ENCODE data around the gene OR52B6.
"Not testable (repeated sequence)": the region's sequence is repeated elsewhere in the genome, so short reads cannot be mapped to it uniquely, and the experiment has no call there.

The OR52B6 gene

GRCh38 chr11:5596607-5597201, 16.0 kb downstream of the OR52B6 start, which contains the start of gene TRIM6:
Gene TRIM6, plus strand, starts transcription at chr11:5596637. Its CDS starts 261 bp downstream, at chr11:5596898.
- no peak for ATAC-seq

GRCh38 chr11:5597953-5598352, 17.3 kb downstream of the OR52B6 start:
- ATAC-seq = no peak
- no peak for TF ChIP-seq GLIS3 (CRISPR knock-in tag; IDR thresholded peaks at IDR 0.05)
- TF ChIP-seq CSRNP3 (CRISPR knock-in tag; IDR thresholded peaks at IDR 0.05) = no peak
- no peak for TF ChIP-seq SNAI2 (CRISPR knock-in tag; IDR thresholded peaks at IDR 0.05)
- TF ChIP-seq BACH2 (CRISPR knock-in tag; IDR thresholded peaks at IDR 0.05; ENCODE audit: borderline replicate concordance) = no peak

More at GRCh38 chr11:5596607-5597201, 16.0 kb downstream of the OR52B6 start, which contains the start of gene TRIM6:
- no peak for TF ChIP-seq SNAI2 (CRISPR knock-in tag; IDR thresholded peaks at IDR 0.05)
- no peak for TF ChIP-seq TCF4 (CRISPR knock-in tag; IDR thresholded peaks at IDR 0.05; ENCODE audit: borderline replicate concordance)
- TF ChIP-seq PPARA (CRISPR knock-in tag; IDR thresholded peaks at IDR 0.05; ENCODE audit: borderline replicate concordance) = no peak
- no peak for TF ChIP-seq TSHZ2 (CRISPR knock-in tag; IDR thresholded peaks at IDR 0.05)
- no peak for TF ChIP-seq ISL1 (CRISPR knock-in tag; IDR thresholded peaks at IDR 0.05)
- no peak for TF ChIP-seq ARNTL (CRISPR knock-in tag; IDR thresholded peaks at IDR 0.05; ENCODE audit: borderline replicate concordance, low read depth)
- TF ChIP-seq TOX (CRISPR knock-in tag; IDR thresholded peaks at IDR 0.05; ENCODE audit: borderline replicate concordance) = no peak
- TF ChIP-seq CREB5 (CRISPR knock-in tag; IDR thresholded peaks at IDR 0.05; ENCODE audit: low read depth) = no peak
- TF ChIP-seq ZFP30 (CRISPR knock-in tag; IDR thresholded peaks at IDR 0.05) = no peak
- TF ChIP-seq ZNF8 (CRISPR knock-in tag; IDR thresholded peaks at IDR 0.05) = no peak
- no peak for TF ChIP-seq ZNF565 (CRISPR knock-in tag; conservative IDR thresholded peaks at IDR 0.05; ENCODE audit: low read depth)
- no peak for TF ChIP-seq CSRNP3 (CRISPR knock-in tag; IDR thresholded peaks at IDR 0.05)
- TF ChIP-seq ZNF70 (CRISPR knock-in tag; IDR thresholded peaks at IDR 0.05) = no peak
- TF ChIP-seq RARB (CRISPR knock-in tag; IDR thresholded peaks at IDR 0.05) = no peak
- no peak for TF ChIP-seq ESRRG (CRISPR knock-in tag; IDR thresholded peaks at IDR 0.05)
- TF ChIP-seq PATZ1 (CRISPR knock-in tag; IDR thresholded peaks at IDR 0.05; ENCODE audit: borderline replicate concordance) = no peak
- TF ChIP-seq GLIS3 (CRISPR knock-in tag; IDR thresholded peaks at IDR 0.05) = no peak

- ATAC-seq = peak; percentile 97
- TF ChIP-seq BACH2 (CRISPR knock-in tag; IDR thresholded peaks at IDR 0.05; ENCODE audit: borderline replicate concordance) (no peak), POU6F1 (CRISPR knock-in tag; IDR thresholded peaks at IDR 0.05; ENCODE audit: borderline replicate concordance, low read depth) (no peak), TOX (CRISPR knock-in tag; IDR thresholded peaks at IDR 0.05; ENCODE audit: borderline replicate concordance) (no peak), GLIS3 (CRISPR knock-in tag; IDR thresholded peaks at IDR 0.05) (no peak), ZFP30 (CRISPR knock-in tag; IDR thresholded peaks at IDR 0.05) (no peak), TCF4 (CRISPR knock-in tag; IDR thresholded peaks at IDR 0.05; ENCODE audit: borderline replicate concordance) (no peak), ZNF565 (CRISPR knock-in tag; conservative IDR thresholded peaks at IDR 0.05; ENCODE audit: low read depth) (no peak), CSDC2 (CRISPR knock-in tag; IDR thresholded peaks at IDR 0.05) (no peak), ZNF8 (CRISPR knock-in tag; IDR thresholded peaks at IDR 0.05) (no peak), ZNF70 (CRISPR knock-in tag; IDR thresholded peaks at IDR 0.05) (no peak)
Measured at GRCh38 chr11:5600374-5600851, 19.7 kb downstream of the OR52B6 start.

- not testable (repeated sequence) for ATAC-seq
Measured at GRCh38 chr11:5602791-5603190, 22.1 kb downstream of the OR52B6 start.
